ENCODE measurements around the gene PSMB7.

PSMB7 gene

DNA sequence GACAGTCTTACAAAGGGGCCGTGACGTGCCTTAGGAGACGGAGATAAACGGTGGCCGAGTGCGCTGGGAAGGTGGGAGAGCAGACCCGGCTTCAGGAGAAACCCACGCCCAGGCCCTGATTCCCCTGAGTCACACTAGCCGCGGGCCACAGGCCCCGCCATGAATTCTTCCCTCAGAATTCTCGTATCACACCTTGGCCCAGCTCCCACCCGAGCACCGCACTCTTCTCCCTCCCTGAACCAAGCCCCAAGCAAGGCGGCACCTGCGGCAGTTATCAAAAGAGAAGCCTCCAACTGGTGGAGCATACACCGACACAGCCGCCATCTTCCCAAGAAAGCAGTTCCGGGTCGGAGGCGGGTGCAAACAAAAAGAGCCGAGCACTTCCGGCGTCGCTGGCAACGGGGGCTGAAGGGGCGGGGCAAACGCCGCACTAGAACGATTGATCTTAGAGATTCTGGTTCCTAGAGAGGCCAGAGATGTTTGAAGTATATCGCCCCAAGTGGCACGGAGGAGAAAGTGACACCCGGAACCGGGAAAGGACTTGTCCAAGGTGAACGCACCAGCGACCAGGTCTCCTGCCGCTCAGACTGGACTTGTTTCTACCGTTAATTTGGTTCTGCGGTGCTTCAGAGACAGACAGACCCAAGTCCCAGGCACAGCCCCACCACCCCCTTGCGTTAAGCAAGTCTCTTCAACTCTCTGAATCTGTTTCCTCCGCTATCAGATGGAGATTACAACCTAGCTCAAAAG, at the start of gene PSMB7:
PSMB7 (minus strand) TSS at position 341 of the 750 bp plus-strand sequence; CDS start at position 324, 17 bp downstream.
- DNase-seq: peak; percentile 96

DNA sequence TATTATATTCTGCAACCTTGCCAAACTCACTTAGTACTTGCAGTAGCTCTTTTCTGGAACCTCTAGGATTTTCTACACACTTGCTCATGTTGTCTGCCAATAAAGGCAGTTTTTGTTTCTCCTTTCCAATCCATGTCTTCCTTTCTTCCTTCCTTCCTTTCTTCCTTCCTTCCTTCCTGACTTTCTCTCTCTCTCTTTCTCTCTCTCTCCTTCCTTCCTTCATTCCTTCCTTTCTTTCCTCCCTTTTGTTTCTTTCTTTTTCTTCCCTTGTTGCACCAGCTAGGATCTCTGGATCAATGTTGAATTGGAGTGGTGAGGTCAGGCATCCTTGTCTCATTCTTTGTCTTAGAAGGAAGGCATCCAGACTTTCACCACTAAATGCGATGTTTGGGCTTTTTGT, 47.5 kb upstream of the PSMB7 start:
- no peak for DNase-seq

DNA sequence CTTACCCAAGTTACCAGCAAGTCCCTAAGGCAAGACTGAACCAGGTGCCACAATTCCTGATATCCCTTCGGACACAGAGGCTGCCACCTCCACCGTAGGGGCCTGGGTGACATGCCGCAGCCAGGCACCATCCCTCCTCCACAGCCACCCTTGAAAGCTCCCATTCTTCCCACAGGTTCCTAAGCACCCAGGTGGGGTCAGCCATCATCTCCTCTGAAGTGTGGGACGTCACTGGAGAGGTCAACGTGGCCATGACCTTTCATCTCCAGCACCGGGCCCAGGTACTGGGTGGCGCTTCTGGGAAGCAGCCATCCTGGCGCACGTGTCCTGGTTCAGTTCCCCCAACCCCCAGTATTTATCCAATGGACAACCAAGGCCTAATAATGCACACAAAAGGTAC, 43.2 kb upstream of the PSMB7 start:
- DNase-seq: no peak

DNA sequence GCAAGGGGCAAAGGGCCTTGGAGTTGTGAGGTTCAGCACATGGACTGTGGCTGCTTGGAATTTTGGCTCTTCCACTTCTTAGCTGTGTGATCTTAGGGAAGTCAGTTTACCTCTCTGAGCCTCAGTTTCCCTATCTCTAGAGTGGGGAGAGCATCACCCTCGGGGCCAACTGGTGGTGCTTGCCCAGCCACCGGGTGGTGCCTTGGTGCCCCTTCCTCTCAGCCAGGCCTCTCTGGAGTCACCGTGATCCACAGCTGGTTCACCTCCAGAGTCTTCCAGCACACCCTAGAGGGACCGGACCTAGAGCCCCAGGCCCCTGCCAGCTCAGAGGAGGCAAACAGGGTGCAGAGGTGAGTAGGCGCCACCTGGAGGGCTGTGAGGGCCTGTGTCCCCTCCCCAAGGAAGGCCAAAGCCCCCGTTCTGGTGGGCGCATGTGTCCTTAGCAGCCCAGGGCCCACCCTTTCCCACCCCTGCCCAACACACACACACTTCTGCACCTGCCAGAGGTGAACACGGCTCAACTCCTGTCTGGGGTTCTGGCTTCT, 42.7 kb upstream of the PSMB7 start:
- DNase-seq: no peak

DNA sequence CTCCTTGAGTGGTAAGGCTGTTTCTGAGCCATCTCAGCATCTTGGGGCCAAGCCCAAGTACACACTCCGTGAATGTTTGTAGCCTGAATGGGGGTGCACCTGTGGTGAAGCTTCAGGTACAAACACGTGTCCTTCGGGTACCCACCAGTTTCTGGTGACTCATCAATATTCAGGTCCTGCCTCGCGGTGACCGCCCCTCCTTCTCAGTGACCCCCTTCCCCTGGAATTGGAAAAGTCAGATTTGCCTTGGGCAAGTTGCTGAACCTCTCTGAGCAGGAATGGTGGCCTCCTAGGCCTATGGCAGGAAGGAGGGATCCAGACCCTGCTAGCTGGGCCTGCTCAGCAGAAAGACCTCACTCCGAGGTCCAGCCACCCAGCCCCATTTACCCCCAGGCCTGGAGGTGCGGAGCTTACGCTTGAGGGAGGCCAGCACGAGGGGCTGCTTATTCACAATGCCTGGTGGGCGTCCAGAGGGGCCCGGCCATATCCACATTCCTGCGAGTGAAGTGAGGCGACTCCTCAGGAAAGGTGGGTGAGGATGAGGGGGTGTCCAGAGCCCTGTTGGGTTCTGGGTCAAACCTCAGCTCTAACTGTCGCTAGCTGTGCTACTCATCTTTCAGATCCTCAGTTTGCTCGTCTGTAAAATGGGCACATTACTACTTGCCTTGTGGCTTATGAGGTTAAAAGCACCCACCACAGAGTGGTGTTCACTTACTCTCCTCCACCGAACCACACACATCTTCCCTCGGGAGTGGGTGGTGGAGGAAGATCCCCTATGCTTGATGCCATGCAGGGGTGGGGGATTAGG, 42.0 kb upstream of the PSMB7 start:
- no peak for DNase-seq

DNA sequence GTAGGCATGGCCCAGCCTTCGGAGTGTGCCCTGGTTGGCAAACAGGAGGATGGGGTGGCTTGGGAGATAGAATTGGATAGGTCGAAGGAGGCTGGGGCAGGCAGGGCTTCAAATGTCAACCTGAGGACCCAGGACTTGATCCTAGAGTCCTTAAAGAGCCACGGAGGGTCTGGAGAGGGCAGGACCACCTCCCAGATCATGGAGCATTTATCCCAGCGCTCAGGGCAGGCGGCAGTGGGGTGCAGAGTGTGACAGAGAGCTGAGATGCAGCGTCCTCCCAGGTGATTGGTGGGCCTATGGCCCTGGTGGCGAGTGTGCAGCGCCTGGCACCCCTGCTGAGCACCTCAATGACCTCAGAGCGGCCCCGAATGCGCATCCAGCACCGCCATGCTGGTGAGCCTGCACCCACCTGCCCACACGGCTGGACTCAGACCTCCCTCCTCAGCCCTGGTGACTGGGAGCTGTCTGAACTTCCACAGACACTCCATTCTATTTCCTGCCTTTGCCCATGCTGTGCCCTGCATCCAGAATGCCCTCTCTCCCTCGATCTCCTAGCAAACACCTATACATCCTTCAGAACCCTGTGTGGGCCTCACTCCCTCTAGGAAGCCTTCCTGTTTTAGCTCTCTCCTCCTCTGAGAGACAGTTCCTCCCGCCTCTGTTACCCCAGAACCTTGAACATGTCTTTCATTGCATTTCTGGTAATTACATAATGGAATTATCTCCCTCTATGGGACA, 41.3 kb upstream of the PSMB7 start:
- no peak for DNase-seq

DNA sequence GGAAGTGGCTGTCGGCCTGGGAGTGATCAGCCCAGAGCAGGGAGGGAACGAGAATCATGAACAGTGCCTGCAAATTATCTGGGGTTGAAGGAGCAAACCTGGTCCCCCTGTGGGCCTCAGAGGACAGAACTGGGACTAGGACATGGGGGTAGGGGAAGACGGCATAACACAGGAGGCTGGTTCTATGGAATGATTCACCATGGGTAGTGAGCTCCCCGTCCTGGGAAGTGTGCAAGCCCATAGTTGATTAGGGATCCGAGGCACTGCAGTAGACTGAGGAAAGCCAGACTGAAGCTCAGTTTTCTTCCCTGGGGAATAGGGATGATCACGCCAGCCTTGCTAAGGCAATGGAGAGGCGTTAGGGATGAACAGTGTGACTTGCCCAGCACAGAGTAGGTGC, 40.6 kb upstream of the PSMB7 start:
- DNase-seq: no peak

DNA sequence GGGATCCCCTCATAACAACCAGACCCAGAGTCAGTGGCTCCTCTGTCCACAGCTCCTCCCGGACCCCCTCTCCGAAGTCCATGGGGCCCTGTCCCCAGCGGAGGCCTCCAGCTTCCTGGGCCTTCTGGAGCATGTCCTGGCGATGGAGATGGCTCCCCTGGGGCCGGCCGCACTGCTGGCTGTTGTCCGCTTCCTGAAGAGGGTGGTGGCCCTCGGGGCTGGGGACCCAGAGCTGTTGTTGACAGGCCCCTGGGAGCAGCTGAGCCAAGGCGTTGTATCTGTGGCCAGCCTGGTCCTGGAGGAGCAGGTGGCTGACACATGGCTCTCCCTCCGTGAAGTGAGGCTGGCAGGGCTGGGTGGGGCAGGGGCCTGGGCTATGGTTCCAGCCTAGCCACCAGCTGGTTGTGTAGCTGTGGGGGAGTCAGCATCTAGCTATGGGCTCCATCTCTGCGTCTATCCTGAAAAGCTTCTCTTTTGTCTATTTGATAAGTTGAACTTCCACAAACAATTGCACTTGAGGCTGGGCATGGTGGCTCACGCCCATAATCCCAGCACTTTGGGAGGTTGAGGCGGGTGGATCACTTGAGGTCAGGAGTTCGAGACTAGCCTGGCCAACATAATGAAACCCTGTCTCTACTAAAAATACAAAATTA, 39.7 kb upstream of the PSMB7 start:
- DNase-seq: no peak

DNA sequence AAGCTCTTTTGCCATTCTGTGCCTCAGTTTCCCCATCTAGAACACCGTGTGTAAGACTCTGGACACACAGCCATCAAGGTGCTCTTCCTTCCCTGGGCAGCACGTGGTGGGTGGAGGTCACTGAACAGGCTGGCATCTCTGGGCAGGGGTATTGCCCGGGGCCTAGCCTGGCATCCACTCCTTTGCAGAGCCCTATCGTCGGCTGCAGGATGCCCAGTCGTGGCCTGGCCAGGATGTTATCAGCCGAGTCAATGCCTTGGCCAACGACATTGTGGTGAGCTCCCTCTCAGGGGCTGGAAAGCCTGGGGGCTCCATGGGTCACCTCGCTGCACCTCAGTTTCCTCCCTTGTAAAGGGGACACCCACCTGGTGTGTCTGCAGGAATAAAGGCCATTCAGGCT, 39.1 kb upstream of the PSMB7 start:
- no peak for DNase-seq

DNA sequence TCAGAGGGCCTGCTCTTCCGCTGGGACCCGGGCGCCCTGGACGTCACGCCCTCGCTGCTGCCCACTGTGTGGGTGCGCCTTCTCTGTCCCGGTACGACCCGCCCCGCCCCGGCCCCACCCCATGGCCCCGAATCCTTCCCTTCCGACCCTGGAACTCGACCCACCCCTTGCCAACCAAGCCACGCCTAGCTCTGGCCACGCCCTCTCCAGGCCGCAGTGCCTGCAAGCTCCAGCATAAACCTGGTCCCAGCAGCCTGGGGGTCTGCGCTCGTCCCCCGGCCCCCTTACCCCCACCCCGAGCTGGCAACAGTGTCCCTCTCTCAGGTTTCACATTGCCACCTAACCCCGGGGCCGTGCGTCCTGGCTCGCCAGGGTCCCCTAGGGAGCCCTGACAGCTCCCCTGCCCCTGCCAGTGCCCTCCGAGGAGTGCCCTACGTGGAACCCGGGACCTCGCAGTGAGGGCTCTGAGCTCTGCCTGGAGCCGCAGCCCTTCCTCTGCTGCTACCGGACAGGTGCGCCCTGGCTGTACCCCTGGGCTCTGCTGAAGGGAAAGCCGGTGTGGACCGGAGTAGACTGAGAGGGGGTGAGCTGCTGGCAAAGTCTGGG, 38.4 kb upstream of the PSMB7 start:
- DNase-seq: no peak

DNA sequence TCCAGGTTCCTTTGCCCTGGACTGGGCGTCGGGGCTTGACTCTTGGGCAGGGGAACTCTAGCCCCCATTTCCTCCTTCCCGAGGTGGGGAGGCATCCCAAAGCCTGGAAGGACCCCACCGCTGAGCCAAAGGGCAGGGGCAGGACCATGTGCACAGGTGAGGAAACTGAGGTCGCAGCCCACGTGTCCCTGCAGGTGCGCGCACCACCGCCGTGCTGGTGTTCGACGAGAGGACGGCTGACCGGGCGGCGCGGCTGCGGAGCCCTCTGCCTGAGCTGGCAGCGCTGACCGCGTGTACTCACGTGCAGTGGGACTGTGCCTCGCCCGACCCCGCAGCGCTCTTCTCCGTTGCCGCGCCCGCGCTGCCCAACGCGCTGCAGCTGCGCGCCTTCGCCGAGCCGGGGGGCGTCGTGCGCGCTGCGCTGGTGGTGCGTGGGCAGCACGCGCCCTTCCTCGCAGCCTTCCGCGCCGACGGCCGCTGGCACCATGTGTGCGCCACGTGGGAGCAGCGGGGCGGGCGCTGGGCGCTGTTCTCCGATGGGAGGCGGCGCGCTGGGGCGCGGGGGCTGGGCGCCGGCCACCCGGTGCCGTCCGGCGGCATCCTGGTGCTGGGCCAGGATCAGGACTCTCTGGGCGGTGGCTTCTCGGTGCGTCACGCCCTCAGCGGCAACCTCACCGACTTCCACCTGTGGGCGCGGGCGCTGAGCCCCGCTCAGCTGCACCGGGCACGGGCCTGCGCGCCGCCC, 37.8 kb upstream of the PSMB7 start:
- DNase-seq: no peak

DNA sequence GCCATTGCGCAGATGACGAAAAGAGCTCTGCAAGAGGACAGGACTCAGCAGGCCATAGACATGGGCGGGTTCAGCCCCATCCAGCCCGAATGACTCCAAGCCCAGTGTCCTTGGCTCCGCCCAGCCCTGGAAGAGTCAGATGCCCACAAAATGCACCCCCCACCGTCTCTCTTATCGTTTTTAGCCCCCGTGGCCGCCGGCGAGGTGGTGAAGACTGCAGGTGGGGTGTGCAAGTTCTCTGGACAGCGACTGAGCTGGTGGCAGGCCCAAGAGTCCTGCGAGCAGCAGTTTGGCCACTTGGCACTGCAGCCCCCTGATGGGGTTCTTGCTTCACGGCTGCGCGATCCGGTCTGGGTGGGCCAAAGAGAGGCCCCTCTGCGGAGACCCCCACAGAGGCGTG, 37.1 kb upstream of the PSMB7 start:
- DNase-seq: no peak

DNA sequence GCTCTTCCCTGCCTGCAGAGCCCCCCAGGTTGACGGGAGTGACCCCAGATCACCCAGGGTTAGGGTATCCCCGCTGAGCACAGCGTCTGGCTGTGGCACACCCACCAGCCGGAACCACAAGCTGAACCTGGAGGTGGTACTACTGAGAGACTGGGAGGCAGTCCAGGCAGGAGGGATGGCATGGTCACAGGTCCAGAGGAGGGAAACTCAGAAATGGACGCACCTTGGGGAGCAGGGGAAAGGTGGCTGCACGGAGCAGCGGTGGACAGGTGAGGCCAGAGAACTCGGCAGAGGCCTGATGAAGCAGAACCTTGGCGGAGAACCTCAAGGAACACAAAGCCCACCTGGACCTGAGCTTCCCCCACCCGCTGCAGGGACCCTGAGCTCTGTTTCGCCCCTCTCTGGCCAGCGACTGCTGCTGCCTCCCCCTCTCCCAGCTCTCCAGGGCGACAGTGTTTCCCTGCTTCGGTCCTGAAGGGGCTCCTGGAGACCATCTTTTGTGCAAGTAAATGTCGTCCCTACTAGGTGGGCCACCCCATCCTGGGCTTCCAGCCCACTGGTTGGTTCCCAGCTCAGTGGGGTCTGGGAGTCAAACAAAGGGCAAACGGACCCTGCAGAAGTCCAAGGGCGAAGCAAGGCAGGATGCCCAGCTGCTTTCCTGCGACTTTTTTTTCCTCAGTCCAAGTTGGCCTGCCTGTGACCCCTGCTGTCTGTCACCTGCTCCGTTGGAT, 35.9 kb upstream of the PSMB7 start:
- no peak for DNase-seq

DNA sequence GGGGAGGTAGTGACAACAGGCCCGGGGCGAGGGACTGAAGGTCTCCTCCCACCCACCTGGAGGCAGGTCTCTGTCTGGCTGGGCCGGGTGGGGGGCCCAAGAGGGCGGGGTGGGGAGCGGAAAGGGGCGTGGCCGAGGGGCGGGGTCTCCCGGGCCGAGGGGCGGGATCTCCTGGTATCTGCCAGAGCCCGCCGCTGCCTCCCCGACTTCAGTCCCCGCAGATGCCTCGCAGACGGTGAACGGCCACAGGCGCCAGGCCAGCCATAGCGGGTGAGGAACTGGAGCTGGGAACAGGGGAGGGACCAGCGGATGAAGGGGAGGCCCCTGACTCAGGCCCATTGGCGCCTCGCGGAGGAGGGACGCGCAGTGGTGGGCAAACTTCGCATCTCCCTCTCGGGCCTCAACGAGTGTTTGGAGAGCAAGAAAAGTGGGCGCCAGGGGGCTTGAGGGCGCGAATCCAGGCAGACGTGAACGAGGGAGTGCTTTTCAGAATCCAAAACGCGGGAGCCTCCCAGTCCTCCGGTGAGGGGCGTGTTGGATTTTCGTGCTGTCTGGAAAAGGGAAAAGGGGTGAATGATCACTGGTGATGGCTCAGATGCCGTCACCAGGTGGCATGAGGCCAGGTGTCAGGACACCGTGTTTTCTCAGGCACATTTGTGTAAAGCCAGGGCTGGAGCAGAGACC, 35.1 kb upstream of the PSMB7 start, which contains the start of gene ADGRD2:
ADGRD2 (plus strand) TSS at position 211 of the 684 bp plus-strand sequence. CDS start 1,216 bp downstream, outside the sequence.
- no peak for DNase-seq

DNA sequence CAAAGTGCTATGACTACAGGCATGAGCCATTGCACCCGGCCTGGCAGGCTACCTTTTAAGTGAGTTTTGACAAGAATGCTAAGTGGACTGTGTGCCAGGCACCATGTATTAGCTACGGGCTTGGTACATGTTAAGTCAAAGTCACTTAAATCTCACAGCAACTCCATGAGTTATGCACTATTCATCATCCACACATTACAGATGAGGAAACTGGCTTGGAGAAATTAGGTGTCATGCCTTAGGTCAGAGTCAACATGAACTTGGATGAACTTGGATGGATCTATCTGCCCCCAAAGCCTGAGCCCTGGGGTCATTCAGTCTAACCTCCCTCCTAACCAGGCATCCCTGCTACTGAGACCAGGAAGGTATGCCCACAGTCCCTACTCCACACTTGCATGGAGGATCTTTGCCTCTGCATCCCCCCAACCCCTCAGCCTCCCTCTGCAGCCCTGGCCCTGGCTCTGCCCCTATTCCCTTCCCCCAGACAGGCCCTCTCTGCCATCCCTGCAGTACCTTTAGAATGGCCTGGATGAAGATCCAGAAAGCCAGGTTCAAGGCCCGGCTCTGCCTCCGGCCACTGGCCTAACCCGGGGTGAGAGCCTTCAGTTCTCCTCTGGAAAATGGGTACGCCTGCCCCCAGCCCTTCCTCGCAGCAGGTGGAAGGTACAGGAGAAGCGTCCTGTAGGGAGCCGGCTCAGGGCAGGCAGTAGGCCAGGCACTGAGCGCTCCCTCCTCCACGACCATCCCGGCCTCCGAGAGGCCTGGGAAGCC, 34.3 kb upstream of the PSMB7 start:
- DNase-seq: no peak

DNA sequence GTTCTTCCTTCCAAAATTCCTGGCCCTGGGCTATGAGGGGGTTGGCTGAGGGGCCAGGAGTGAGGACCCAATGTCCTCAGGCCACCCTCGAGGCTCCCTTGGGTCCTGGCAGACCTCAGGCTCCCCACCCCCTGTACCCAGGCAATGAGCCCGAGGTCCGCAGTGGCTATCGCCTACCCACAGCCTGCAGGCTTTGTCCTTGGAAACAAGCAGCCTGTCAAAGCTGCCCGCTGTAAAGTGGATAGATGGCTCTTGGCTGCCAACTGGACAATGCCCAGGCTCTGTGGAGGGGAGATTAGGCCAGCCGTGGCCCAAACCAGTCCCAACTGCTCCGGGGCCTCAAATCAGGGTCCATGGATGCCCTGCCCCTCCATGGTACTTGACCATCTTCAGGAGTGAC, 32.8 kb upstream of the PSMB7 start:
- DNase-seq: no peak

DNA sequence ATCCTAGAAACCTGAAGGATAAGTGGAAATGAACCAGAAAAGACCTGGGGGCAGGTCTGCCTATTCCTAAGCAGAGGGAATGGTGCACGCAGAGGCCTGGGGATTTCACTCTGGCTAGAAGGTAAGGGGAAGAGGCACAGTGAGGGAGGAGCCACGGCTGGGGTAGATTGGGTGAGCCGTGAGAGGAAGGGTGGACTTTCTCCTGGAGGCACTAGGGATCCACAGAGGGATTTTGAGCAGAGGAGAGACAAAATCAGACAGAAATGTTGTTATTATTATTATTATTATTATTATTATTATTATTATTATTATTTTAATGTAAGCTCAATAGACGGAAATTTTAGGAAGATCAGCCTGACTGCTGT, 32.0 kb upstream of the PSMB7 start:
- DNase-seq: no peak

DNA sequence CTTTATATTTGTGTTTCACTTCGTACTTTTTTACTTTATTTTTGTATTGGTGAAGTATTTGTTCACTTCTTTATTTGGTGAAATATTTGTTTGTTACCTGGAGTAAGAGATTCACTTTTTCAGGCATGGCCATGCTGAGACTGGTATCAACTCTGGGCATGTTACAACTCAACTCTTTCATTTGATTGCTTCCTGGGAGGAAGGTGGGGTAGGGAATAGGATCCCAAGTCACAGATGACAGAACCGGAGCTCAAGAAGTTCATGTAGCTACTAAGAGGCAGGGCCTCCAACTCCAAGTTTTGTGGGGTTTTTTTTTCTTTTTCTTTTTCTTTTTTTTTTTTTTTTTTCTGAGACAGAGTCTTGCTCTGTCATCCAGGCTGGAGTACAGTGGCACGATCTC, 28.9 kb upstream of the PSMB7 start:
- no peak for DNase-seq

DNA sequence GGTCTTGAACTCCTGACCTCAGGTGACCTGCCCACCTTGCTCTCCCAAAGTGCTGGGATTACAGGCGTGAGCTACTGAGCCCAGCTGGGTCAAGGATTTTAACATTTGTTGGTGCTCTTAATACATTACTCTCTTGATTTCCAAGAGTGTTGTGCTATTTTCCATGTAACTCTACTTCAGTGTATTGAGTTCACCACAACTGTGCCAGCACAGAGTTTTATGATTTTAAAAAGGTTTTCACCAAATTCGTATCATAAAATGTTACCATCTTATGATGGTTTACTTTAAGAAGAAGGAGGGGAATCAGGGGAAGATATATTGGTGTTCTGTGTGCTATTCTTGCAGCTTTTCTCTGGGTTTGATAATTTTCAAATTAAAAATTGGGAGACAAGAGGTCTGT, 28.4 kb upstream of the PSMB7 start:
- no peak for DNase-seq

Measured in midbrain (tissue), 1 donor.